Esophagus squamous epithelium (tissue), 4 donors: ENCODE results near the gene BCLAF3.

Source experiments
- CTCF ChIP-seq, 6 experiments: fragments of 450-650 bp in 4 of 6; fragments of 200-600 bp in 2 of 6; sonication (generic) in 2 of 6; IDR thresholded peaks; one replicate each; pipeline ENCODE4 v1.5.1; 2016 to 2019; ENCODE audit warnings: antibody characterized with exemption in 6 of 6, mild to moderate bottlenecking in 4 of 6, moderate library complexity in 4 of 6
- POLR2A ChIP-seq, 4 donors: fragments of 450-650 bp; IDR thresholded peaks; one replicate each; pipeline ENCODE4 v1.6.1; 2017; ENCODE audit warnings: antibody characterized with exemption in 4 of 4, mild to moderate bottlenecking in 4 of 4, moderate library complexity in 3 of 4

GRCh38 chrX:20016616-20016945 lies 25.7 kb upstream of the BCLAF3 start:
- no peak for TF ChIP-seq CTCF (IDR thresholded peaks at IDR 0.05)
- no peak for TF ChIP-seq POLR2A (IDR thresholded peaks at IDR 0.05)
